ENCODE results near the gene VAMP5. TPM values are rescaled to one million over a fixed set of nuclear protein-coding genes. Genes with fewer than 3 reads are reported as not detected.

The VAMP5 gene
- total RNA-seq, 1 donor from 2014 or later, result 296 TPM

DNA sequence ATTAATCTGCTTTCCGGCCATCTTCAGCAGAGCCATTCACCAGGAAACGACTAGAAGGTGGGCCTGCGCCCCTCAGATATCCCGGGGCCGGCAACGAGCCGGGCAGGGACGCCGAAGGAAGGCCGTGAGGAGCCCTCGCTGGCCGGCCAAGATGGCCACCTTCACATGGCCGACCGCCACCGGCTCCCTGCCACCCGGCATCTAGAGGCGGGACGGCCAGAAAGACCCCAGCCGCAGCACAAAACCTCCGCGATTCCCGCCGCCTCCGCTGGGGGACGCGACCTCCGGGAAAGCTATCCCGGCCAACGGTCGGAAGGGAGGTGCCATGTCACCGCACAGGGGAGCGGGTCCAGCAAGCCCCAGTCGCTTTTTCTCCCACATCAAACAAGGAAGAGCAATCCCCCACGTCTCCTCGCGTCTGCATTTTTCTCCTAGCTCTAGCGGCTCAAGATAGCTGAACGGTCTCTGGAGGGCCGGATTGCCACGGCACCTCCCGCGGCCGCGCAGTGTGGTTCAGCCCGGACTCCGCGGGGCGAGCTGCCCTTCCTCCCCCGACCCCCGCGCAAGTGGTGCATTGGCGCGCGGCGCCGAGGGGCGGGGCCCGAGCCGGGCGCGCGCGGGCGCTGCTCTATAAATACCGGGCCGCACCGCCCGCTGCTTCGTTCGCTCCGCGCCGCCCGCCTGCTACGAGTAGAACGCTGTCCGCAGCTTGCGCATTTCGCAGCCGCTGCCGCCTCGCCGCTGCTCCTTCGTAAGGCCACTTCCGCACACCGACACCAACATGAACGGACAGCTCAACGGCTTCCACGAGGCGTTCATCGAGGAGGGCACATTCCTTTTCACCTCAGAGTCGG, 45.5 kb upstream of the VAMP5 start, which contains the start of gene MAT2A:
MAT2A (plus strand) TSS at position 662 of the 854 bp plus-strand sequence; CDS start at position 782, 120 bp downstream.
- H3K4me3 Mint-ChIP-seq (ENCODE audit: unreplicated experiment), result peak within 1 kb of the TSS; percentile 98
- TF ChIP-seq, protein P1, sequence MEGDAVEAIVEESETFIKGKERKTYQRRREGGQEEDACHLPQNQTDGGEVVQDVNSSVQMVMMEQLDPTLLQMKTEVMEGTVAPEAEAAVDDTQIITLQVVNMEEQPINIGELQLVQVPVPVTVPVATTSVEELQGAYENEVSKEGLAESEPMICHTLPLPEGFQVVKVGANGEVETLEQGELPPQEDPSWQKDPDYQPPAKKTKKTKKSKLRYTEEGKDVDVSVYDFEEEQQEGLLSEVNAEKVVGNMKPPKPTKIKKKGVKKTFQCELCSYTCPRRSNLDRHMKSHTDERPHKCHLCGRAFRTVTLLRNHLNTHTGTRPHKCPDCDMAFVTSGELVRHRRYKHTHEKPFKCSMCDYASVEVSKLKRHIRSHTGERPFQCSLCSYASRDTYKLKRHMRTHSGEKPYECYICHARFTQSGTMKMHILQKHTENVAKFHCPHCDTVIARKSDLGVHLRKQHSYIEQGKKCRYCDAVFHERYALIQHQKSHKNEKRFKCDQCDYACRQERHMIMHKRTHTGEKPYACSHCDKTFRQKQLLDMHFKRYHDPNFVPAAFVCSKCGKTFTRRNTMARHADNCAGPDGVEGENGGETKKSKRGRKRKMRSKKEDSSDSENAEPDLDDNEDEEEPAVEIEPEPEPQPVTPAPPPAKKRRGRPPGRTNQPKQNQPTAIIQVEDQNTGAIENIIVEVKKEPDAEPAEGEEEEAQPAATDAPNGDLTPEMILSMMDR (IDR thresholded peaks at IDR 0.05; ENCODE audit: unreplicated experiment), result peak; percentile 81
- H3K27ac Mint-ChIP-seq (ENCODE audit: unreplicated experiment), result peak within 1 kb of the TSS; percentile 98
- DNase-seq (ENCODE audit: low spot score), result peak; percentile 99
- peaks cover 15% of the 10 kb centered on the region for H3K27me3 Mint-ChIP-seq (ENCODE audit: unreplicated experiment)
- no peaks in the 10 kb centered on the region for H3K9me3 Mint-ChIP-seq (ENCODE audit: unreplicated experiment)
- H3K4me1 Mint-ChIP-seq (ENCODE audit: unreplicated experiment), result peaks cover 51% of the 10 kb centered on the region
- peaks cover 34% of the 10 kb centered on the region for H3K36me3 Mint-ChIP-seq (ENCODE audit: low read depth, unreplicated experiment)

DNA sequence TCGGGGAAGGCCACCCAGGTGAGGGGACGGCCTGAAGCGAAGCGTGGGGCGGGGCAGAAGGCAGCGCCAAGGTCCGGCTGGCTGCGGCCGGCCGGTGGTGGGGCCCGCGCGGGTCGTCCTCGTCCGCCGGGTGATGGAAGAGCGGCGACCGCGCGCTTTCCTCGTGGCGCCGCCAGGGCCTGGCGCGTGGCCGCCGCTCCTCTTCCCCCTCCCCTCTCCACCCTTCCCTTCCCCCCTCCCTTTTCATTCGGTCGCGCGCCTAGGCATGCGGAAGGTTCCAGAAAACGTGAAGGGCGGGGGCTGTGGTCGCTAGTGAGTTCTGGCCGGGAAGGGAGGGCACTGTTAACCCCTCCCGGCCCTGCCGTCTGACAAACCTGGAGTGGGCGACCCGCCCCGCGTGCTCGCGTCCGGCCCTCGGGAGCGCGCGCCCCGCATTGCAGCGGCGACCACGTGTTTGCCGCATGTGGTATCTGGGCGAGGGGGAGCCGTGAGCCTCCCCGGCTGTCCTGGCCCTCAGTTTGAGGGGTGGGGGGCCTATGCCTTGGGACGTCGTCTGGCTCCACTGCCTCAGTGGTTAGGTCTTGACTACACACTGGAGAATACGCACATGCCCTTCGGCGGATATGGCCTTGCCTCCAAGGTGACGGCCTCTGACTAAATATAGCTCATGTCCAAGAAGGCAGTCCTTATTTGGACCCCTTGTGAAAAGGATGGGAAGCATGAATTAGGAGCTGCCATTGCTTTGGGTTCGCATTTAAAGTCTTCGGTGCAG, 44.7 kb upstream of the VAMP5 start:
- H3K4me3 Mint-ChIP-seq (ENCODE audit: unreplicated experiment), result peak overlapping the region; percentile 98
- DNase-seq (ENCODE audit: low spot score), result peak; percentile 61
- H3K27me3 Mint-ChIP-seq (ENCODE audit: unreplicated experiment), result peaks cover 15% of the 10 kb centered on the region
- H3K36me3 Mint-ChIP-seq (ENCODE audit: low read depth, unreplicated experiment), result peaks cover 41% of the 10 kb centered on the region
- H3K9me3 Mint-ChIP-seq (ENCODE audit: unreplicated experiment), result no peaks in the 10 kb centered on the region
- H3K27ac Mint-ChIP-seq (ENCODE audit: unreplicated experiment), result peak overlapping the region; percentile 92
- H3K4me1 Mint-ChIP-seq (ENCODE audit: unreplicated experiment), result peaks cover 56% of the 10 kb centered on the region
- TF ChIP-seq, protein P1 (IDR thresholded peaks at IDR 0.05; ENCODE audit: unreplicated experiment), result no peak

DNA sequence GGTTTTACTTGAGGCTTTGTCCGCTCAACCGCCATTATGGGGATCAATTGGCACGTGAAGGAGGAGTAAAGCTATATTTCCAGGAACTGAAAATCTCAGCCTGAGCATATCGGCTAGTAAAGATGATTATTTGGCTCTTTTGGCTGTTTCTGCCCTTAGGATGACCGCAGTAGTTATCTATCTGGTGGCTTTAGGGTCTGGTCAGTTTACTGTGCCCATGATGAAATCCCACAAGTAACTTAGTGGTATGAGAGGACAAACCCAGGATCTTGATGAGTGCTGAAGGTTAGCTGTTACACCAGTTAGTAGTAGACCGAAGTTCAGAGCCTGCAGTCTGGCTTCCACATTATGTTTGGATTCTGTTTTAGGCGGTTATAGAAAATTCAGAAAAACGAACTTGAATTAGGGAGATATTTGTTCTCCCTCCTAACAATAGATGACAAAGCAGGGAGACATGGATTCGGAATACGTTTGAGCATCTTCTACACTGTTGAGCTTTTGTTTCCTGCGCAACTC, 44.0 kb upstream of the VAMP5 start:
- TF ChIP-seq, protein P1 (IDR thresholded peaks at IDR 0.05; ENCODE audit: unreplicated experiment), result no peak
- Mint-ChIP-seq H3K27ac (ENCODE audit: unreplicated experiment) (peak overlapping the region; percentile 91), H3K4me1 (ENCODE audit: unreplicated experiment) (peaks cover 52% of the 10 kb centered on the region), H3K36me3 (ENCODE audit: low read depth, unreplicated experiment) (peaks cover 44% of the 10 kb centered on the region), H3K4me3 (ENCODE audit: unreplicated experiment) (peak overlapping the region; percentile 98), H3K27me3 (ENCODE audit: unreplicated experiment) (peaks cover 15% of the 10 kb centered on the region), H3K9me3 (ENCODE audit: unreplicated experiment) (no peaks in the 10 kb centered on the region)
- no peak for DNase-seq (ENCODE audit: low spot score)

GRCh38 chr2:85541262-85541661, 43.0 kb upstream of the VAMP5 start:
- Mint-ChIP-seq H3K4me3 (ENCODE audit: unreplicated experiment) (peak overlapping the region; percentile 98), H3K4me1 (ENCODE audit: unreplicated experiment) (peaks cover 52% of the 10 kb centered on the region), H3K27me3 (ENCODE audit: unreplicated experiment) (peaks cover 15% of the 10 kb centered on the region), H3K27ac (ENCODE audit: unreplicated experiment) (no peak overlapping the region), H3K36me3 (ENCODE audit: low read depth, unreplicated experiment) (peaks cover 44% of the 10 kb centered on the region), H3K9me3 (ENCODE audit: unreplicated experiment) (no peaks in the 10 kb centered on the region)
- TF ChIP-seq, protein P1 (IDR thresholded peaks at IDR 0.05; ENCODE audit: unreplicated experiment), result no peak
- no peak for DNase-seq (ENCODE audit: low spot score)

Measured in endothelial cell (in vitro differentiated cells).